Raji (cell line): ENCODE results near the gene CASZ1.

Source experiments
- POLR2A ChIP-seq: IDR thresholded peaks from 2 replicates; pipeline ENCODE4 v1.6.1; 2011; ENCODE audit warnings: low read depth, low read length, control low read depth; ENCODE audit not compliant: insufficient read depth

The CASZ1 gene

DNA sequence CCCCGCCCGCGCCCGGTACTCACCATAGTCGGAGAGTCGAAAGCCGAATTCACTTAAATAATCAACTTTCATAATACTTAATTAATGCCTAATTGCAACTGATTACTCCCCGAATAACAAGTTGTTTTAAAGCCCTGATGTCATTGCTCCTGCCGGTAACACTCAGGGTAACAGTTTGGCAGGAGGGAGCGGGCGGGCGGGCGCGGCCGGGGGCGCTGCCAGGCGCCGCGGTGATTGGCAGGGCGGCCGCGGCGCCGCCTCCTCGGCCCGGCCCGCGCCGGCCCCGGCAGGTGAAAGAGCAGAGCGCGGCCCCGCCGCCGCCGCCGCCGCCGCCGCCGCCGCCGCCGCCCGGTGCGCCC is 102.2 kb downstream of the CASZ1 start:
- TF ChIP-seq POLR2A, result no peak

DNA sequence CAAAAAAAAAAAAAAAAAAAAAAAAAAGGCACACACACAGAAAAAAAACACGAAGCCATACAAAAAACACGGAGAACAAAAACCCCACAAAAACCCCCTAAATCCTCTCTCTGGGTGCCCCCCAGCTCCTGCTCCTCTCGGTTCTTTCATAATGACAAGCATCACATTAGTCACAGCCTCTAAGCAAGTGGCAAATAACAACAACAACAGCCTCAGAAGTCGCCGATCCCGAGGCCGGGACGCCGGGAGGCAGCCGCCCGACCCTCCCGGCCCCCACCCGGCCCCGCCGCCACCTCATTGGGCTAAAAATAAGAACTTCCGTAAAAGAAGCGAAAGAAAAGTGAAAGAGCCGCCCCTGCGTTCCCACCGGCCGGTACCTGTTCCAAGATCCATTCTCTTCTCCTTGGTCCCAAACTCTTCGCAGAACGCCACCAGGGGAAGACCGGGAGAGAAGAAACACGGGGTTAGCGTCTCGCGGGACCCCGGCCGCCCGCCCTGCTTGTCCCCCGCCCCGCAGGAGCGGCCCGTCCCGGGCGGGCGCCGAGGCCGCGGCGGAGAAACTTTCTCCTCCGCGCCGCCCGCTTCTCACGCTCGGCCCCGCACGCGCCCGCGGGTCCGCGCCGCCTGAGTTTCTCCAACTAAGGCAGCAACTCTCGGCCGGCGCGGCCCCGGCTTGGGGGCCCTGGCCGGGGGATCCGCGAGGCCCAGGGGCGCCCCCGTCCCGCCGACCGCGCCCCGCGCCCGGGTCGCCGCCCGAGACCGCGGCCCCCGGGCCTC is 102.8 kb downstream of the CASZ1 start:
- TF ChIP-seq POLR2A, result no peak

DNA sequence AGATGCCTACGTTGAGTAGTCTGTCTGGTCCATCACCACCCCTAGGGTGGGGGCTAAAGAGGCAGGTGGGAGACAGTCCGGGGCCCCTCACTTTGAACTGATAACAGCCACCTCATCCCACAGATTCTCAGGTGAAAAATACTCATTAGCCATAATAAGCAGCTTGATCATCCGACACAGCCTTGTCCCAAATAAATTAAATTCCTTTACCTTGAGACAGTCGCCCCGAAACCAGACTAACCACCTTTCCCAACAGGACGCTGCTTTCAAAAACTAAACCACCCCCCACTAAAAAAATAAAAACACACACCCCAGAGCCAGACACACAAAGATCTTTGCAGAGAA is 103.3 kb downstream of the CASZ1 start:
- no peak for TF ChIP-seq POLR2A

GRCh38 chr1:10692401-10693021 is 103.9 kb downstream of the CASZ1 start:
- TF ChIP-seq POLR2A, result no peak

DNA sequence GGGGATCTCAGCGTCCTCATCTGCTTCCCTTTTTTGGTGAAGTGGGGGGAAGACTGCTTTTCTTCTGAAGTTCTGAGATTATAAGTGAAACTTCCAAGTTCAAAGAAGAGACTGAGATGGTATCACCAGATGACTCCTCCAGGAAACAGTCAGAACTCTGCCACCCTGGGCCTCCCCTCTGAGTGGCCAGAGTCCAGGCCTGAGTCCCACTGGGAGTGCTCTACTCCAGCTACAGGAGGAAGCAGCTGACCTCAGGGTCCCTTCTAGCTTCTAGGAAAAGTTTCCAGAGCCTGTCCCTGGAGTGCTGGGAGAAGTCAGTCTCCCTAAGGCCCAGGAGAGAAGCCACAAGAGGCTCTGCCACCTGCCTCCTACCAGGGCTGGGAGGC is 104.7 kb downstream of the CASZ1 start:
- no peak for TF ChIP-seq POLR2A

- no peak for TF ChIP-seq POLR2A
Measured at GRCh38 chr1:10691075-10691739, 105.2 kb downstream of the CASZ1 start.

DNA sequence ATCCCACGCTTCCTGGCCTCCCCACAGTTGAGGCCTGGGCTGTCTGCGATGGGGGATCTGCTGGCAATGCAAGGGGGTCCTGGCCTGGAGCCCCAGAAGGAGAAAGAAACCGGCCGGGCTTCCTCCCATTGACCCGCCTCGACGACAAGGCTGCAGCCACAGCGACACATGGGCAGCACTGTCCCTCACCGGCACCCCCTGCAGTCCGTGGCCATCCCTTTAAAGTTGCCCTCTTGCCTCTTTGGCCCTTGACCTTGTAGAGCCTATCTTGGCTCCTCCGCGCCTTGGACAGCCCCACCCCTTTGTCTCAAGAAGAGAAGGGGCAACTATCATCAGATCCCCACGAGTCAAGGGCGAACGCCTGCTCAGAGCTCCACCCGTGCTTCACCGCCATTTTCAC is 106.0 kb downstream of the CASZ1 start:
- TF ChIP-seq POLR2A, result no peak

GRCh38 chr1:10688409-10688786 is 108.0 kb downstream of the CASZ1 start:
- no peak for TF ChIP-seq POLR2A

DNA sequence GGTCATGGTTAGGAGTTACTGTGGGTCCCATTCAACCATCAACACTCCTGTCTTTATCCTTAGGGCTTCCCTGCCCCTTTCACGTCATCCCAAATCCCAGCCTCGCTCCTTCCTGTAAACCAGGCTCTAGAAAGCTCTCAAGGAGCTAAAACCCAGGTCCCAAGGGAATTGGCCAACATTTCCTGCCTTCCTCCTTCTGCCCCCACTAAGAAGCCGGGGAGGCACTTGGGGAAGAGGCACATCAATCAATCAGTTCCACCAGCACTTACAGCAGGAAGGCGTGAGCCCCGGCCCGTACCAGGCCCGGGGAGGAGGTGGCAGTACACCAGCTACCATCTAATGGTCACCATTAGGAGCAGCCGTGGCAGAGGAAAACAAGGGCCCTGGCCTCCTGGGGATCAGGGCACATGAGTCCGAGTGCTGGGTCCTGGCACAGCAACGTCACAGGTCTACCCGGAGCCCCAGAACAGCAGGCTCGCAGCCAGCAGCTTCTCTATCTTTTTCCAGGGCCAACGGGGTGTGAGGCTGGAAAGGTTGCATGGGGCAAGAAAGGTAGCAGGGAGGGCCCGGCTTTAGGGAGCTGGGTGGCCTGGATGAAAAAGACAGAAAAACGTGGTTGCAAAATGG is 108.6 kb downstream of the CASZ1 start:
- no peak for TF ChIP-seq POLR2A

- no peak for TF ChIP-seq POLR2A
Measured at GRCh38 chr1:10687251-10687651, 109.2 kb downstream of the CASZ1 start.

GRCh38 chr1:10686404-10687040 is 109.9 kb downstream of the CASZ1 start:
- no peak for TF ChIP-seq POLR2A

GRCh38 chr1:10685808-10686403 is 110.5 kb downstream of the CASZ1 start:
- TF ChIP-seq POLR2A, result no peak

DNA sequence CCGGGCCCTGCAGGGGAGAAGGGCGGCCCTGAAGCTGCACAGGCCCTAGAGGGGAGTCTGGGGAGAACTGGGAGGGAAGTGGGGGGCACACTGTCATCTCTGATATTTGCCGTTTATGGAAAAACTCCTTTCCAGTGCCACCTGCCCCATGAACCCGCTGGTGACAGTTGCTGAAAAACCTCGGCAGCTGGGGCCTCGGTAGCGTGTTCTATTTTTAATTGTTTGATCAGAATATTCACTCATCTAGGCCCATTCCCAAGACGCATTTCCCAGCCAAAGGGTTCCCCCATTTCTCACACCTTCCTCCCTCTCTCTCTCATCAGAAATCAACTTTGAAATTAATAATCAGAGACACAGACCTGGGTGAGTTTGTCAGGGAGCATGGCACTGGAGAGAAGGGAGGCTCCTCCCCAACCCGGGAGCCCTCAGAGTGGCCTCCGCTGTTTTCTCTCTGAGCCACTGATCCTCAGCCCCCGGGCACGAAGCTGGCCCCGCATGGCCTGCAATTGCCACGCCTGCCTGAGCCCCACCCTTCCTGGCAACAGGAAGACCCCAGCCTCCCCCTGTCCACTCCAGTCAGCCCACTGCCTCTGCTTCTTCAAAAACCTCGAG is 111.1 kb downstream of the CASZ1 start:
- no peak for TF ChIP-seq POLR2A

DNA sequence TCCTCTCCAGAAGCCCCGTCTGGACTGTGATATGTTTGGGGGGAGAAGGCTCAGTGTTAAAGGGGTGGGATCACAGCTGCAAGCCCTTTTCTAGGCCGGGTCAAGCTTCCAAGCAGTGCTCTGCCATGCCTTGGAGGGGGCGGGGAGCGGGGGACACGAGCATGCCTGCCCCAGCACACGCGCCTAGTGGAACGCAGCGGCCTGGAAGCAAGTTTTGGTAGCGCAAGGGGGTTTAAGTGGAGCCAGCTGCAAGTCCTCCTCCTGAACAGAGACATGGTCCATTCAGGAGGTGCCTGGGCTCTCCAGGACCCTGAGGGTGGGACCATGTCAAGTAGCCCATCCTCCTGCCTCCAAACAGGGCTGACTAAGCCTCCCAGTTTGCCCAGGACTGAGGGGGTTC is 112.2 kb downstream of the CASZ1 start:
- TF ChIP-seq POLR2A, result no peak
